H1 (cell line): ENCODE data around the gene KRTAP4-7. TPM values are rescaled to one million over a fixed set of nuclear protein-coding genes. Genes with fewer than 3 reads are reported as not detected.

Experiments used
- CTCF ChIA-PET: fragments of 300-600 bp; sonication (Branson Sonifier 250); formaldehyde crosslinking; loops from one replicate; lab custom pipeline; 2021; ENCODE audit not compliant: partially characterized antibody; lab: Charles Lee
- POLR2A ChIA-PET: fragments of 300-600 bp; sonication (Branson Sonifier 250); formaldehyde crosslinking; loops from one replicate; lab custom pipeline; 2021; ENCODE audit warnings: inconsistent platforms; ENCODE audit not compliant: partially characterized antibody; lab: Charles Lee
- DNase-seq, 2 experiments: peaks; one replicate each; pipeline versions ENCODE4 v3.0.0 to v3.0.0-alpha.2; 2010 to 2022; ENCODE audit warnings: low spot score in 2 of 2, low read depth in 1 of 2, mixed read lengths in 1 of 2
- FAIRE-seq: peaks from 2 replicates; lab custom pipeline; 2011; peaks lifted over from hg19 to GRCh38; lab: Jason Lieb, UNC
- H2AFZ ChIP-seq: 2 replicates; pipeline ENCODE4 v1.8.1; 2012; ENCODE audit warnings: low read length, inconsistent platforms
- H2AK5ac ChIP-seq: 2 replicates; pipeline ENCODE4 v1.6.1; 2013; ENCODE audit warnings: low read depth, low read length
- H2BK120ac ChIP-seq: replicated peaks from 2 replicates; pipeline ENCODE3; 2013; ENCODE audit warnings: low read depth, low read length, inconsistent platforms
- H2BK12ac ChIP-seq: 2 replicates; pipeline ENCODE4 v1.6.1; 2013; ENCODE audit warnings: low read depth, low read length
- H2BK15ac ChIP-seq: 2 replicates; pipeline ENCODE4 v1.6.1; 2013; ENCODE audit warnings: low read length
- H2BK20ac ChIP-seq: 2 replicates; pipeline ENCODE4 v1.6.1; 2013; ENCODE audit warnings: low read length
- H2BK5ac ChIP-seq: 2 replicates; pipeline ENCODE4 v1.6.1; 2013; ENCODE audit warnings: low read depth, low read length
- H3K14ac ChIP-seq: 2 replicates; pipeline ENCODE4 v1.6.1; 2013; ENCODE audit warnings: inconsistent platforms; ENCODE audit not compliant: insufficient read length
- H3K18ac ChIP-seq: 2 replicates; pipeline ENCODE4 v1.6.1; 2013; ENCODE audit warnings: low read length; ENCODE audit errors: extremely low read depth
- H3K23ac ChIP-seq: 2 replicates; pipeline ENCODE4 v1.6.1; 2013; ENCODE audit warnings: inconsistent platforms; ENCODE audit not compliant: insufficient read length
- H3K23me2 ChIP-seq: 2 replicates; pipeline ENCODE4 v1.6.1; 2013; ENCODE audit warnings: low read depth, low read length
- H3K27ac ChIP-seq: 2 replicates; pipeline ENCODE4 v1.6.1; 2011; ENCODE audit warnings: low read depth, low read length, inconsistent platforms
- H3K27me3 ChIP-seq, 4 experiments: replicated peaks in 1 of 4; 1 replicate in 1 of 4; 2 replicates in 3 of 4; pipeline versions ENCODE4 v1.6.1 to v1.8.1; 2011 to 2013; ENCODE audit warnings: low read length in 3 of 4, mild to moderate bottlenecking in 3 of 4, inconsistent platforms in 2 of 4, mixed read lengths in 2 of 4, moderate library complexity in 1 of 4; ENCODE audit not compliant: control insufficient read depth in 3 of 4, insufficient read depth in 3 of 4; ENCODE audit errors: extremely low read depth in 1 of 4
- H3K36me3 ChIP-seq, 4 experiments: 2 replicates each; pipeline versions ENCODE4 v1.6.1 to v1.8.1; 2011 to 2013; ENCODE audit warnings: mild to moderate bottlenecking in 4 of 4, low read length in 3 of 4, moderate library complexity in 2 of 4, control low read depth in 1 of 4, inconsistent platforms in 1 of 4; ENCODE audit not compliant: insufficient read depth in 4 of 4, control insufficient read depth in 2 of 4
- H3K4ac ChIP-seq: replicated peaks from 2 replicates; pipeline ENCODE3; 2013; ENCODE audit warnings: low read length, low read depth, mixed read lengths, inconsistent platforms; ENCODE audit not compliant: insufficient read length
- H3K4me1 ChIP-seq, 4 experiments: replicated peaks in 1 of 4; 1 replicate in 1 of 4; 2 replicates in 3 of 4; pipeline versions ENCODE4 v1.6.1 to v1.8.1; 2011 to 2013; ENCODE audit warnings: low read length in 3 of 4, inconsistent platforms in 2 of 4, mixed read lengths in 1 of 4; ENCODE audit not compliant: insufficient read depth in 4 of 4, control insufficient read depth in 3 of 4
- H3K4me2 ChIP-seq, 2 experiments: 2 replicates each; pipeline versions ENCODE4 v1.6.1 to v1.8.1; 2011 to 2013; ENCODE audit warnings: low read depth in 2 of 2, low read length in 2 of 2, control low read depth in 1 of 2, inconsistent platforms in 1 of 2, mild to moderate bottlenecking in 1 of 2; ENCODE audit not compliant: insufficient read depth in 1 of 2
- H3K4me3 ChIP-seq, 4 experiments: fragments of 200-600, 300-600 bp in 1 of 4; sonication (generic), shearing (Covaris generic), sonication (Bioruptor Twin) in 1 of 4; 2 replicates each; pipeline versions ENCODE4 v1.5.1 to v1.8.1; 2011 to 2016; ENCODE audit warnings: low read length in 4 of 4, low read depth in 3 of 4, control low read depth in 2 of 4, inconsistent platforms in 2 of 4, mild to moderate bottlenecking in 2 of 4, mixed read lengths in 1 of 4, moderate library complexity in 1 of 4; ENCODE audit not compliant: insufficient read depth in 2 of 4; ENCODE audit errors: extremely low read depth in 1 of 4
- H3K56ac ChIP-seq: replicated peaks from 2 replicates; pipeline ENCODE3; 2013; ENCODE audit warnings: low read depth, mild to moderate bottlenecking, mixed read lengths, low read length, inconsistent platforms; ENCODE audit not compliant: insufficient read length
- H3K79me1 ChIP-seq: 2 replicates; pipeline ENCODE4 v1.6.1; 2013; ENCODE audit warnings: low read depth, low read length, control low read depth
- H3K79me2 ChIP-seq, 2 experiments: 2 replicates each; pipeline versions ENCODE4 v1.6.1 to v1.8.1; 2012 to 2013; ENCODE audit warnings: low read length in 2 of 2, mild to moderate bottlenecking in 2 of 2, inconsistent platforms in 1 of 2; ENCODE audit not compliant: insufficient read depth in 2 of 2, control insufficient read depth in 1 of 2
- H3K9ac ChIP-seq, 4 experiments: replicated peaks in 1 of 4; 1 replicate in 1 of 4; 2 replicates in 3 of 4; pipeline versions ENCODE4 v1.6.1 to v1.8.1; 2011 to 2013; ENCODE audit warnings: low read depth in 3 of 4, low read length in 3 of 4, control low read depth in 2 of 4, mild to moderate bottlenecking in 2 of 4, moderate library complexity in 2 of 4, inconsistent platforms in 1 of 4; ENCODE audit errors: extremely low read depth in 1 of 4
- H3K9me3 ChIP-seq, 2 experiments: 2 replicates each; pipeline versions ENCODE4 v1.6.1 to v1.8.1; 2012 to 2013; ENCODE audit warnings: mild to moderate bottlenecking in 2 of 2, moderate library complexity in 2 of 2, control low read depth in 1 of 2, inconsistent platforms in 1 of 2, low read depth in 1 of 2, low read length in 1 of 2, mixed read lengths in 1 of 2; ENCODE audit not compliant: insufficient read depth in 2 of 2
- H4K20me1 ChIP-seq, 2 experiments: replicated peaks in 1 of 2; 2 replicates each; pipeline versions ENCODE3 to v1.8.1; 2011 to 2013; ENCODE audit warnings: inconsistent platforms in 2 of 2, low read length in 2 of 2, mild to moderate bottlenecking in 1 of 2; ENCODE audit not compliant: insufficient read depth in 2 of 2, control insufficient read depth in 1 of 2
- H4K5ac ChIP-seq: 2 replicates; pipeline ENCODE4 v1.6.1; 2013; ENCODE audit warnings: low read length, low read depth, mixed read lengths, inconsistent platforms; ENCODE audit not compliant: insufficient read length
- H4K8ac ChIP-seq: 2 replicates; pipeline ENCODE4 v1.8.0; 2013; ENCODE audit warnings: mild to moderate bottlenecking, moderate library complexity, low read length, inconsistent platforms; ENCODE audit not compliant: insufficient read depth; ENCODE audit errors: extremely low read depth
- H4K91ac ChIP-seq: replicated peaks from 2 replicates; pipeline ENCODE3; 2013; ENCODE audit warnings: low read length, mixed read lengths, inconsistent platforms; ENCODE audit not compliant: insufficient read length
- BACH1 ChIP-seq: IDR thresholded peaks from 2 replicates; pipeline ENCODE4 v1.6.1; 2012; ENCODE audit warnings: low read length, improper control_type of control experiment
- BRCA1 ChIP-seq: IDR thresholded peaks from 2 replicates; pipeline ENCODE4 v1.6.1; 2012; ENCODE audit warnings: low read depth, low read length, improper control_type of control experiment
- CHD1 ChIP-seq: IDR thresholded peaks from 2 replicates; pipeline ENCODE4 v1.6.1; 2012; ENCODE audit warnings: low read depth, low read length, improper control_type of control experiment
- CREB1 ChIP-seq: IDR thresholded peaks from 2 replicates; pipeline ENCODE4 v1.6.1; 2012; ENCODE audit warnings: inconsistent platforms
- EGR1 ChIP-seq: IDR thresholded peaks from 2 replicates; pipeline ENCODE4 v1.6.1; 2011; ENCODE audit warnings: low read depth, low read length, borderline replicate concordance
- EP300 ChIP-seq, 2 experiments: IDR thresholded peaks; 1 replicate in 1 of 2; 2 replicates in 1 of 2; pipeline ENCODE4 v1.6.1; 2011 to 2012; ENCODE audit warnings: low read depth in 2 of 2, low read length in 2 of 2, mild to moderate bottlenecking in 2 of 2, borderline replicate concordance in 1 of 2, inconsistent platforms in 1 of 2, moderate library complexity in 1 of 2
- POLR2A ChIP-seq, 2 experiments: IDR thresholded peaks; 1 replicate in 1 of 2; 2 replicates in 1 of 2; pipeline ENCODE4 v1.6.1; 2011; ENCODE audit warnings: low read depth in 2 of 2, low read length in 2 of 2, mild to moderate bottlenecking in 2 of 2; ENCODE audit errors: control extremely low read depth in 1 of 2
- RAD21 ChIP-seq, 2 experiments: IDR thresholded peaks in 1 of 2; conservative IDR thresholded peaks in 1 of 2; 2 replicates each; pipeline ENCODE4 v1.6.1; 2011; ENCODE audit warnings: low read depth in 2 of 2, low read length in 2 of 2, improper control_type of control experiment in 1 of 2, inconsistent platforms in 1 of 2, mild to moderate bottlenecking in 1 of 2, moderate library complexity in 1 of 2
- SIRT6 ChIP-seq: IDR thresholded peaks from one replicate; pipeline ENCODE4 v1.7.1; 2012; ENCODE audit warnings: low read length, inconsistent platforms
- SP4 ChIP-seq: IDR thresholded peaks from 2 replicates; pipeline ENCODE4 v1.6.1; 2012; ENCODE audit warnings: low read length, inconsistent platforms
- TAF1 ChIP-seq: IDR thresholded peaks from 2 replicates; pipeline ENCODE4 v1.6.1; 2011; ENCODE audit warnings: mild to moderate bottlenecking, low read depth, low read length
- TBP ChIP-seq: IDR thresholded peaks from 2 replicates; pipeline ENCODE4 v1.6.1; 2011; ENCODE audit warnings: low read depth, low read length, improper control_type of control experiment
- TCF12 ChIP-seq: IDR thresholded peaks from 2 replicates; pipeline ENCODE4 v1.6.1; 2011; ENCODE audit warnings: low read depth, mild to moderate bottlenecking, low read length
- YY1 ChIP-seq: IDR thresholded peaks from 2 replicates; pipeline ENCODE4 v1.6.1; 2011; ENCODE audit warnings: low read depth, mild to moderate bottlenecking, low read length
- WGBS, 2 experiments: shearing (Covaris generic) in 1 of 2; methylation state at CpG; one replicate each; pipeline versions ENCODE4 v1.1.6 to v1.1.7; 2013 to 2015; ENCODE audit warnings: low lambda C conversion rate in 2 of 2, mixed read lengths in 2 of 2, inconsistent platforms in 1 of 2, low coverage in 1 of 2, missing lambda C conversion rate in 1 of 2; ENCODE audit not compliant: insufficient replicate concordance in 2 of 2, insufficient coverage in 1 of 2, insufficient read length in 1 of 2; ENCODE audit errors: extremely low coverage in 1 of 2, missing lambda C conversion rate in 1 of 2; 5-methylcytosine and 5-hydroxymethylcytosine counted together
- polyA plus RNA-seq, 7 experiments: library from polyadenylated mRNA; depleted of rRNA in 3 of 7; stranded (reverse) in 5 of 7; unstranded in 2 of 7; fragments of >200 nt in 5 of 7; fragments of 200-250 nt in 2 of 7; gene quantifications; 1 replicate in 5 of 7; 2 replicates in 1 of 7; 4 replicates in 1 of 7; pipeline versions ENCODE4 v1.2.1 to v1.2.3, GENCODE V29; 2011 to 2013; ENCODE audit warnings: missing spikeins in 2 of 7, mixed read lengths in 2 of 7
- total RNA-seq: library from RNA; stranded (reverse); fragmentation: NEBNext Ultra II Directional; extraction: Animal tissue kit (Norgen Biotek cat#: 25700); gene quantifications from 2 replicates; pipeline ENCODE4 v1.2.1, GENCODE V29; 2021
- TF ChIP-seq, protein P1 (sequence below): IDR thresholded peaks from 2 replicates; pipeline ENCODE4 v1.6.1; 2012; ENCODE audit warnings: inconsistent platforms
- TF ChIP-seq, protein P2 (sequence below): IDR thresholded peaks from 2 replicates; pipeline ENCODE4 v1.6.1; 2012; ENCODE audit warnings: inconsistent platforms

Gene KRTAP4-7
- total and polyA plus RNA-seq, 2 of the 8 experiments (the other 6 are each of a cell fraction or from before 2014, with no cell fraction given) = not detected

DNA sequence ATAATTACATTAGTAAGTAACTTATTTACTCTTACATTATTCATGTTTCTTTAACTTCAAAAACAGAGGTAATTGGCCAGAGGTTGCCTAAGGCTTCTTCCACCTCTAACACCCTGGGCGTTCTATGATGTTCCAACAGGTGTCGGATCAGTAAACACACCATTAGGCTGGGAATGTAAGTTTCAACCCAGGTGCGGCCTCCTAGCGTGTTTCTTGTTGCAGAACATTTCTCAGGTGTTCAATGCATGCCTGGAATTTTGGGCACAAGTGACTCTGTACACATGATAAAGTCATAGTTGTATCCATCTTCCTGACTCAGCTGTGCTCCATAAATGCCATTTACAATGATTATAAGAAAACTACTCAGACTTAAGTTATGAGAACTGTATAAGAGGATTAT lies 29.9 kb upstream of the KRTAP4-7 start:
- no peak overlapping the region for H2AFZ ChIP-seq
- no peaks in the 10 kb centered on the region for H4K20me1 ChIP-seq
- no peak for DNase-seq
- no peak overlapping the region for H3K4ac ChIP-seq
- POLR2A ChIA-PET = no interaction called here
- no peak overlapping the region for H3K4me3 ChIP-seq
- H3K14ac ChIP-seq = no peak overlapping the region
- no peak overlapping the region for H2BK120ac ChIP-seq
- no peaks in the 10 kb centered on the region for H3K23me2 ChIP-seq
- no peak overlapping the region for H4K8ac ChIP-seq
- no peak overlapping the region for H2AK5ac ChIP-seq
- H2BK5ac ChIP-seq = no peak overlapping the region
- H3K9me3 ChIP-seq = 0 out of 4 replicates have a peak, but pooled peaks cover 0 to 4% of the 10 kb centered on the region in 2 experiments
- WGBS, 2 experiments = 93% methylated on average over 4 of the region's 4 CpGs; no CpG with 5 or more reads in 1 of the 2 experiments
- CTCF ChIA-PET = no interaction called here
- H2BK20ac ChIP-seq = no peak overlapping the region
- no peak overlapping the region for H2BK12ac ChIP-seq
- H3K56ac ChIP-seq = no peak overlapping the region
- H3K79me2 ChIP-seq = no peaks in the 10 kb centered on the region
- no peak overlapping the region for H3K23ac ChIP-seq
- H4K5ac ChIP-seq = no peak overlapping the region
- H3K4me2 ChIP-seq = no peak overlapping the region
- no peak for FAIRE-seq
- H3K27ac ChIP-seq = no peak overlapping the region
- no peak overlapping the region for H2BK15ac ChIP-seq
- no peak overlapping the region for H3K18ac ChIP-seq
- H3K79me1 ChIP-seq = no peaks in the 10 kb centered on the region
- H3K27me3 ChIP-seq = no peaks in the 10 kb centered on the region
- no peak overlapping the region for H3K9ac ChIP-seq
- peaks cover 0 to 2% (median 0%) of the 10 kb centered on the region in 4 experiments; a peak in 1 of 7 replicates for H3K4me1 ChIP-seq
- H4K91ac ChIP-seq = no peak overlapping the region
- H3K36me3 ChIP-seq = no peaks in the 10 kb centered on the region
- TF ChIP-seq TAF1 = no peak
- TF ChIP-seq SP4 = no peak
- TF ChIP-seq EP300 (IDR thresholded peaks at IDR 0.05; ENCODE audit: borderline replicate concordance in 1 of 2, low read depth in 2 of 2, low read length in 2 of 2) = no peak
- TF ChIP-seq POLR2A (IDR thresholded peaks at IDR 0.05; ENCODE audit: control extremely low read depth in 1 of 2, low read depth in 2 of 2, low read length in 2 of 2) = no peak
- TF ChIP-seq TCF12 = no peak
- no peak for TF ChIP-seq BRCA1
- TF ChIP-seq RAD21 (IDR thresholded peaks at IDR 0.05 in 1 of 2, conservative IDR thresholded peaks at IDR 0.05 in 1 of 2; ENCODE audit: low read depth in 2 of 2, low read length in 2 of 2) = no peak
- TF ChIP-seq, protein P1, sequence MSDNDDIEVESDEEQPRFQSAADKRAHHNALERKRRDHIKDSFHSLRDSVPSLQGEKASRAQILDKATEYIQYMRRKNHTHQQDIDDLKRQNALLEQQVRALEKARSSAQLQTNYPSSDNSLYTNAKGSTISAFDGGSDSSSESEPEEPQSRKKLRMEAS = no peak
- no peak for TF ChIP-seq EGR1
- no peak for TF ChIP-seq TBP
- TF ChIP-seq CHD1 = no peak
- no peak for TF ChIP-seq CREB1
- TF ChIP-seq BACH1 = no peak
- TF ChIP-seq SIRT6 = no peak
- TF ChIP-seq, protein P2, sequence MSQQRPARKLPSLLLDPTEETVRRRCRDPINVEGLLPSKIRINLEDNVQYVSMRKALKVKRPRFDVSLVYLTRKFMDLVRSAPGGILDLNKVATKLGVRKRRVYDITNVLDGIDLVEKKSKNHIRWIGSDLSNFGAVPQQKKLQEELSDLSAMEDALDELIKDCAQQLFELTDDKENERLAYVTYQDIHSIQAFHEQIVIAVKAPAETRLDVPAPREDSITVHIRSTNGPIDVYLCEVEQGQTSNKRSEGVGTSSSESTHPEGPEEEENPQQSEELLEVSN = no peak
- TF ChIP-seq YY1 = no peak
